Body of pancreas (tissue), 4 donors: Measurements from ENCODE around the gene TMEM203. TPM values are rescaled to one million over a fixed set of nuclear protein-coding genes. Genes with fewer than 3 reads are reported as not detected.

Experiments
- ATAC-seq: fragments of 150-250 bp; one replicate; pipeline ENCODE4 v1.9.1; 2016
- DNase-seq, 4 donors: peaks; one replicate each; pipeline ENCODE4 v3.0.0-alpha.2; 2019
- H3K27ac ChIP-seq, 4 donors: fragments of 200-600 bp; sonication (generic); 1 replicate in 3 of 4; 2 replicates in 1 of 4; pipeline versions ENCODE4 v1.5.1 to v1.6.1; 2016 to 2019; ENCODE audit warnings: mild to moderate bottlenecking in 1 of 4, mixed read lengths in 1 of 4, moderate library complexity in 1 of 4
- H3K27me3 ChIP-seq, 2 donors: fragments of 200-600 bp; sonication (generic); one replicate each; pipeline ENCODE4 v1.6.0; 2016; ENCODE audit warnings: mild to moderate bottlenecking in 1 of 2
- H3K36me3 ChIP-seq, 2 donors: fragments of 200-600 bp; sonication (generic); replicated peaks in 1 of 2; 2 replicates each; pipeline ENCODE4 v1.5.1; 2016; ENCODE audit warnings: low read depth in 2 of 2; ENCODE audit not compliant: insufficient read depth in 1 of 2
- H3K4me1 ChIP-seq: fragments of 200-600 bp; sonication (generic); one replicate; pipeline ENCODE4 v1.6.0; 2016
- H3K4me3 ChIP-seq, 2 donors: fragments of 200-600 bp; sonication (generic); 1 replicate in 1 of 2; 2 replicates in 1 of 2; pipeline ENCODE4 v1.5.1; 2016 to 2019
- H3K9me3 ChIP-seq, 3 donors: fragments of 200-600 bp; sonication (generic); 1 replicate in 2 of 3; 2 replicates in 1 of 3; pipeline ENCODE4 v1.5.1; 2016
- CTCF ChIP-seq, 7 experiments: fragments of 450-650 bp in 4 of 7; fragments of 200-600 bp in 3 of 7; sonication (generic) in 3 of 7; IDR thresholded peaks; one replicate each; pipeline ENCODE4 v1.5.1; 2016 to 2019; ENCODE audit warnings: antibody characterized with exemption in 7 of 7
- POLR2A ChIP-seq, 3 donors: fragments of 450-650 bp; IDR thresholded peaks; one replicate each; pipeline ENCODE4 v1.6.1; 2016; ENCODE audit warnings: antibody characterized with exemption in 3 of 3, mild to moderate bottlenecking in 2 of 3
- WGBS, 2 donors: methylation state at CpG; one replicate each; pipeline ENCODE4 v1.1.5; 2017; 5-methylcytosine and 5-hydroxymethylcytosine counted together
- intact Hi-C: fragments of 100-400 bp; cut with DNase I; formaldehyde crosslinking; loops from one replicate; pipeline ENCODE4 v1.15.1; 2023
- total RNA-seq, 2 donors: library from RNA; depleted of rRNA; stranded (reverse); fragments of >200 nt; gene quantifications; one replicate each; pipeline ENCODE4 v1.1.0, GENCODE V29; 2016

TMEM203 gene
- total RNA-seq, 2 donors from 2014 or later: 11.9 to 18.1 TPM

DNA sequence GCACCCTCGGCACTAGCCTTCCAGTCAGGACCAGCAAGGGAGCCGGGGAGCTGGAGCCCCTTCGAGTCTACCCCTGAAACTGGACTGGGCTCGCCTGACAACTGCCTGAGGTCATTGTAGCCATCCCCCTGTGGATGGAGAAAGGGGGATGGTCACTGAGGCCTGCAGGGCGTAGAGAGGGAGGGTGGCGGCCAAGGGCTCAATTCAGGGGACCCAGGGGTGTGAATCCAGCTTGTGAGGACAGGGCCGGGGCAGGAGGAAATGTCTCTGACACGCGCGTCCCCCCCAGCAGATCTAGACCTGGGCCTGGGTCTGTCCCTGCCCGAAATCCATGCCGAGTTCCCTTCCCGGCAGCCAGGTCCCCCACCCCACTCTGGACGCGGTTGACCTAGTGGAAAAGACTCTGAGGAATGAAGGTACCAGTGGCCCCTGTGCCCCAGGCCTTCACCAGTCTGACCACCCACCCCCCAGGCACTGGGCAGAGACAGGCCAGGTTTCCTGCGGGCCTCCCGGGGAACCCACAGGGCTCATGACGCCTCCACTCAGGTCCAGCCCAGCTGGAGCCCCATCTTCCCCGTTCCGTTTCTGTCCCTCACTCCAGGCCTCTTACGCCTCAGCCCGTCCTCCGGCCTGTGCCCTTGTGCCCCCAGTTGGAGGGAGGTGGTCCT lies 26.1 kb upstream of the TMEM203 start:
- 85 to 88% methylated on average over 16 to 22 of the region's 23 CpGs for WGBS, 2 donors
- peaks cover 0 to 26% of the 10 kb centered on the region in 2 donors for H3K27me3 ChIP-seq
- intact Hi-C loops: loop anchor here (5.0 kb wide), 2 partner anchors 39 to 114 kb away; no protein-coding TSS in a partner anchor
- H3K27ac ChIP-seq: no peak overlapping the region
- DNase-seq (no peak), ATAC-seq (no peak)
- H3K4me1 ChIP-seq: peaks cover 27% of the 10 kb centered on the region
- no peaks in the 10 kb centered on the region for H3K9me3 ChIP-seq
- H3K36me3 ChIP-seq: no peaks in the 10 kb centered on the region
- TF ChIP-seq POLR2A (IDR thresholded peaks at IDR 0.05) (no peak), CTCF (IDR thresholded peaks at IDR 0.05) (no peak)
- no peak overlapping the region for H3K4me3 ChIP-seq

DNA sequence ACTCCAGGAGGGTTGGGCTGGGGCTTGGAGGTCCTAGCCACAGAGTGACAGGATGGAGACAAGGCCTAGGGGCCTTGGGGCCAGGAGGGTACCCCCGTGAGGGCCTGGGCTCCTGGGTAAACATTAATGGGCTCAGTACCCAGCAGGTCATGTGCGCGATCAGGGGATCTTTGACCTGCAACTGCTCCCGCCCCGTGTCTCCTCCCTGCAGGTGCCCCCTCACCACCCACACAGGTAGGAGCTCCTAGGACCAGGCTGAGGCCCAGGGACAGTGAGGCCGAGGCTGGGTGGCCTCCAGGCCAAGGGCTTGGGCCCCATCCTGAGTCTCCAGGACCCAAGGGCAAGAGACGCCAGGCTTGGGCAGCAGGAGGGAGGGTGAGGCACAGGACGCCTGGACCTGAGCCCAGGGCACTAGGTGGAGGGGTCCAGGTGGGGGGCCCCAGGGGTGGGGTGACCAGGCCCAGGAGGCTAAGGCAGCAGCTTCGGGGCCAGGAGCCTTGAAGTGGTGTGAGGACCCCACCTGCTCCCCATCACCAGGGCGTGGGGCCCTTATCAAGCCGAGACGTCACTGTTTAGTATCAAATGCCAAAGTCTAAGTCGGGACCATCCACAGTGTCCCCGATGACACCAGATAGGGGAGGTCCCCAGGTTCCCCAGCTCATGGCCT lies 25.4 kb upstream of the TMEM203 start, which contains the start of gene SLC34A3:
TSS of gene SLC34A3 (plus strand) at position 197 of the 667 bp plus-strand sequence. CDS start 802 bp downstream, outside the sequence.
- Histone ChIP-seq H3K36me3 (no peaks in the 10 kb centered on the region), H3K27me3 (peaks cover 0 to 24% of the 10 kb centered on the region in 2 donors), H3K4me1 (peaks cover 23% of the 10 kb centered on the region), H3K27ac (no peak within 1 kb of the TSS), H3K9me3 (no peaks in the 10 kb centered on the region), H3K4me3 (no peak within 1 kb of the TSS)
- TF ChIP-seq CTCF (IDR thresholded peaks at IDR 0.05) (no peak), POLR2A (IDR thresholded peaks at IDR 0.05) (no peak)
- ATAC-seq: no peak
- no peak for DNase-seq
- intact Hi-C loops: loop anchor here (5.0 kb wide), 2 partner anchors 39 to 114 kb away; no protein-coding TSS in a partner anchor
- WGBS, 2 donors: 63 to 68% methylated on average over 7 to 14 of the region's 14 CpGs

DNA sequence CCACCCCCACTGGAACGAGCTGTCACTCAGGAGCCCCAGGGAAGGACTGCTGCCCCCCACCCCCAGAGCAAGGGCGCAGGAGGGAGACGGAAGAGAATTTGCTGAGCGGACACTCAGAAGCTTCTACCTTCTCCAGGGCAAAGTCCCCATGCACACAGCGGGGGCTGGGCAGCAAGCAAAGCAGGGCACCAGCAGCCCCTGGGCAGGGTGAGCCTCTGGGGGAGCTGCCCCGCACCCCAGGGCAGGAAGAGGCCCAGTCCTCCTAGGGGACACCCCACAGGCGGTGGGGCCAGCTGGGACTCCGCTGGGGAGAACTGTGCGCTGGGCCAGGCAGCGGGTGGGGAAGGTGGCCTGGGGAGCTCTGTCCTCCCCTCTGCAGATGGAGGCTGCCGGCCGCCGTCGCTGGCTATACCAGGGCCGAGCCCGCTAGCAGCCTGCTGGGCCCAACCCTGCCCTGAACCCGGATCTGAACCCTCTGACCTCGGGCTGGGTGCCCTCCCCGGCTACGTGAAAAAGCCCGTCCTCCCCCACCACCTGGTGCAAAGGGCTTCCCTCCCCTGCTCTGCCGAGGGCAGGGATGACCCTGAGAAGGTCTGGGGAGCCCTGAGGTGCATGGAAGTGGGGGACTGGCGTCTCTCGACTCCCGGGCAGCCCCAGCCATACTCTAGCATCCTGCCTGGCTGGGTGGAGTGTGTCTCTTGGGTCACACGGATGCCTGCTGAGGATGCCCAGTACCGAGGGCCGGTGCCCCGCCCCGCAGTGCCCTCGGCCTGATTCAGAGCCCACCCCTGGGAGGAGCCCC lies 24.7 kb upstream of the TMEM203 start:
- ATAC-seq (no peak), DNase-seq (no peak)
- Histone ChIP-seq H3K36me3 (no peaks in the 10 kb centered on the region), H3K27me3 (peaks cover 0 to 20% of the 10 kb centered on the region in 2 donors), H3K4me1 (peaks cover 22% of the 10 kb centered on the region), H3K4me3 (no peak overlapping the region), H3K9me3 (no peaks in the 10 kb centered on the region), H3K27ac (no peak overlapping the region)
- WGBS, 2 donors: 54 to 65% methylated on average over 10 to 29 of the region's 31 CpGs
- intact Hi-C loops: loop anchor here (5.0 kb wide), 2 partner anchors 38 to 113 kb away; no protein-coding TSS in a partner anchor
- TF ChIP-seq POLR2A (IDR thresholded peaks at IDR 0.05): no peak
- TF ChIP-seq CTCF (IDR thresholded peaks at IDR 0.05): no peak

DNA sequence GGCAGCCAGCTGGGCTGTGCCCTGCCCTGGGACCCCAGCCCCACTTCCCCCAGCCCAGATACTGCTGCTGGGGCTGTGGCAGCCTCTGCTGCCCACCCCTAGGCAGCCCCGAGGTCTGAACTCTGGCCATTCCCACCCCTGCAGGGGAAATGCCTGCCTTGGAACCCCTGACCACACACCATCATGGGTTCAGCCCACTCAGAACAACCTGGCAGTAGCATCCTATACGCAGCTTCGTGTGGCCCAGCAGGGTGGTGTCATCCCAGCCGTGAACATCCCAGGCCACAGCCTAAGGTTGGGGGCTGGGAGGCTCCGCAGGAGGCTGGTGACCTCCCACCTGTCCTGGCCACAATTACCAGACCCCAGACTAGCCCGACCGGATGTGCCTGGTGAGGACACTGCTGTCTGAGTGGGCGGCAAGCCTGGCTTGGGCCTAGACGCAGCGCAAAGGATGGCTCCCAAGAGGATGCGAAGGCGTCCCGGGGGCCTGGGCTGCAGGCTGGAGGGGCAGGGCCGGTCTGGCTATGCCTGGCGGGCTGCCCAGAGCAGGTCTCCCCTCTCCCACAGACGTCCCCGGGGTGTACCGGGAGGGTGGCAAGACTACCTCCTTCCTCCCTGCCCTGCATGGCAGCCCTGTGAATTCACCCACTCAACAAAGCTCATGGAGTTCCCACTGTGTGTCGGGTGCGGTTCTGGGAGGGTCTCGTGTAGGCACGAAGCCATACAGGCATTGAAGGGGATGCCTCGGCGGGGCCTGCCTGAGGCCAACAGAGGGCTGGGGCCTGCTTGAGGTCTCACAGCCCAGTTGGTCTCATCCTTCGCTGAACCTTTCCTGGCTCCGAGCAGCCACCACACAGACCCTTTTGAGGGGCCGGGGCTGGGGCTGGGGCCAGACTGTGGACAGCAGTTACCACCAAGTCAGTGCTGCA lies 23.8 kb upstream of the TMEM203 start:
- no peak for ATAC-seq
- H3K36me3 ChIP-seq: no peaks in the 10 kb centered on the region
- H3K4me1 ChIP-seq: peaks cover 23% of the 10 kb centered on the region
- H3K9me3 ChIP-seq: no peaks in the 10 kb centered on the region
- no peak for DNase-seq
- H3K4me3 ChIP-seq: no peak overlapping the region
- no peak overlapping the region for H3K27ac ChIP-seq
- intact Hi-C loops: no loop called here
- peaks cover 0 to 18% of the 10 kb centered on the region in 2 donors for H3K27me3 ChIP-seq
- WGBS, 2 donors: 61 to 70% methylated on average over 21 to 26 of the region's 27 CpGs
- no peak for TF ChIP-seq CTCF (IDR thresholded peaks at IDR 0.05)
- TF ChIP-seq POLR2A (IDR thresholded peaks at IDR 0.05): no peak
